ENCODE results near the gene EXOG.

Gene EXOG, protein sequence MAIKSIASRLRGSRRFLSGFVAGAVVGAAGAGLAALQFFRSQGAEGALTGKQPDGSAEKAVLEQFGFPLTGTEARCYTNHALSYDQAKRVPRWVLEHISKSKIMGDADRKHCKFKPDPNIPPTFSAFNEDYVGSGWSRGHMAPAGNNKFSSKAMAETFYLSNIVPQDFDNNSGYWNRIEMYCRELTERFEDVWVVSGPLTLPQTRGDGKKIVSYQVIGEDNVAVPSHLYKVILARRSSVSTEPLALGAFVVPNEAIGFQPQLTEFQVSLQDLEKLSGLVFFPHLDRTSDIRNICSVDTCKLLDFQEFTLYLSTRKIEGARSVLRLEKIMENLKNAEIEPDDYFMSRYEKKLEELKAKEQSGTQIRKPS

DNA sequence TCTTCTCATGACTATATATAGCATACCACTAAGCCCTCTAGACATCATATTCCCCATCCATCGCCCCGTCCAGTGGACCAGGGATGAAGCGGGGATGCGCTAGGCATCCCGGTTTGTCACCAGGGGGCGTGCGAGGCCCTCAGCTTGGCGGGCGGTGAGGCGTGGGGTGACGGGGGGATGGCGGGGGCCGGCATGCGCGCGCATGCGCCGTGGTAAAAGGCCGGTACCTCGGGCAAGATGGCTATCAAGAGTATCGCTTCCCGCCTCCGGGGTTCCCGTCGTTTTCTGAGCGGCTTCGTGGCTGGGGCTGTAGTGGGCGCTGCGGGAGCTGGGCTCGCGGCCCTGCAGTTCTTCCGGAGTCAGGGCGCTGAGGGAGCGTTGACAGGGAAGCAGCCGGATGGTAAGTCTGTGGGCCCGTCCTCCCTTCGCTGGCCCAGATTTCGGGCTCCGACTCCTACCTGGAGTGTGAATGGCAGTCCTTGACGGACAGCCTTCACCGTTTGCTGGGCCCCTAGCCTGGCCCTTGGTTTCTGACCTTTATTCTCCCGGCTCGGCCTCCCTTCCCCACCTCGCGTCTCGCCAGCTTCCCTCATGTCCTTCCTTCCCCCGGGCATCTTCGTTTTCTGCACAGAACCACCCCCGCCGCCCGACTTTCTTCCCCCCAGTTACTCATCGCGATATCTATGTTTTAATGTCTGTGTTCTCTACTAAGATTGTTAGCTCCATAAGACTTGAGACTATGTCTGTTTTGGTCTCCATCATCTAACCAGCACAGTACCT is at the start of gene EXOG:
TSS of gene EXOG (plus strand) at position 210 of the 780 bp plus-strand sequence. CDS start at position 238, 28 bp downstream.
- peak; percentile 95 to 96 for DNase-seq

DNA sequence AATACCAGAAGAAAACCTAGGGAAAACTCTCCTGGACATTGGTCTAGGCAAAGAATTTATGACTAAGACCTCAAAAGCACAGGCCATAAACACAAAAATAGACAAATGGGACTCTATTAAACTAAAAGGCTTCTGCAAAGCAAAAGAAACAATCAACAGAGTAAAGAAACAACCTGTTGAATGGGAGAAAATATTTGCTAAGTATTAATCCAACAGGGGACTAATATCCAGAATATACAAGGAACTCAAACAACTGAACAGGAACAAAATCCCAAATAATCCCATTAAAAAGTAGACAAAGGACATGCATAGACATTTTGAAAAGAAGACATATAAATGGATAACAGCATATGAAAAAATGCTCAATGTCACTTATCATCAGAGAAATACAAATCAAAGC is 49.3 kb upstream of the EXOG start:
- no peak for DNase-seq

DNA sequence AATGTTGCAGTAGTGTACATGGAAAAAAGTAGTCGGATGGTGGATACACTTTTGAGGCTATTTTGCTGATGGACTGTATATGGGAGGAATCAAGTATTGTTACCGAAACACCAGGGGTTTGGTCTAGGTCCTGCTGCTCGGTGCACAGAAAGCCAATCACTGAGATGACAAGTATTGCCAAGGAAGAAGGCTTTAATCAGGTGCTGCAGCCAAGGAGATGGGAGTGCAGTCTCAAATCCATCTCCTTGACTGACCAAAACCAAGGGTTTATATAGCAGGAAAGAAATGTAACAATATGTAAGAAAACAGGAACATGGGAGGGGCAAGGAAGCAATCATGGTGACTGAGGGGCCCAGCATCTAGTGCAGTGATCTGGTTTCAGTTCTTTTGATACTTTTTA is 45.3 kb upstream of the EXOG start:
- no peak for DNase-seq

DNA sequence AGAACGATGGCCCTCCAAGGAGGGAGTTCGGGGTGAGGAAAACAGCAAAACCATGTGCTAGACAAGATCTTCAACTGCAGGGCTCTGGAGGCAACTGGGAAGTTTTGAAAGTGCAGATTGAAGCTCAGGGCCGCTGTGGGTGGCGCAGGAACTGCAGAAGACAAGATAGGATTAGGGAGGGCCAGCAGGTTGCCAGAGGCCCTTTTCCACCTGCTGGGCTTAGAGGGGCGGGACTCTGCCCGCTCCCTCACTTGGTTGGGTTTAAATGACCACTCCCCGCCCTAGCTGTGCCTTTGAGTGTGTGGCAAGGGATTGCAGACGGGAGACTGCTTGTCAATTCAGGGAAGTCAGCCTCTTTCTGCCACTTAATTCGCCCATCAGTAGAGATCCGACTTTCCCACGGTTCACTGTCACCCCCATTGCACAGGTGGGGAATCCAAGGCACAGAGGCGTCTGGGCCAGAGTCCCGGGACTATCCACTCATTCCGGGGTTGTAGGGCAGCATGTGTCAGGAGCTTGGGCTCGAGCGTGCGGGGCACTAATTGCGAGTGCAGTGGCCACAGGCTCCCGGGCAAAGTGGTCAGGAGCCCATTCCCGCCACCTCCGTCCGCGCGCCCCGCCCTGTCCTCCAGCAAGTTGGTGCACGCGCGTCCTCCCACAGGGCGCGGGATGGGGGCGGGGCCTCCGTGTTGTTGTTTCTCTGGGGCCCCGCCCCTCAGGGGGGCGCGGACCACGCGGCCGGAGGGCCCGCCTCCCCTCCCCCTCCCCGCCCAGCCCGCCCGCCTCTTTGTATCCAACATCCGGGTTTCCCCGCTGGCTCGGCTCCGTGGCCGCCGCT is 42.8 kb upstream of the EXOG start, which contains the start of gene ACVR2B:
TSS of gene ACVR2B (plus strand) at position 816 of the 838 bp plus-strand sequence. CDS start 433 bp downstream, outside the sequence.
- peak; percentile 69 to 76 for DNase-seq

DNA sequence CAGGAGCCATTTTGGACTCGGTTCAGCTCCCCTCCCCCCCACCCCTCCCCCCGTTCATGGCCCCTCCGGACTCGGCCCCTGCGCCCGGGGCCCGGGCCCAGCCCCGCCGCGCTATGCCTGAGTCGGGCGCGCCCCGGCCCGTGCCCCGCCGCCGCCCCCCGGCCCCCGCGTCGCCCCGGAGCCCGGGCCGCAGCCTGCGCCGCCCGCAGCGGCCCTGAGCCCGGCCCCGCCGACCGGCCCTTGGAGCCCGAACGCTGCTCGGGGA is 42.3 kb upstream of the EXOG start:
- DNase-seq: no peak

DNA sequence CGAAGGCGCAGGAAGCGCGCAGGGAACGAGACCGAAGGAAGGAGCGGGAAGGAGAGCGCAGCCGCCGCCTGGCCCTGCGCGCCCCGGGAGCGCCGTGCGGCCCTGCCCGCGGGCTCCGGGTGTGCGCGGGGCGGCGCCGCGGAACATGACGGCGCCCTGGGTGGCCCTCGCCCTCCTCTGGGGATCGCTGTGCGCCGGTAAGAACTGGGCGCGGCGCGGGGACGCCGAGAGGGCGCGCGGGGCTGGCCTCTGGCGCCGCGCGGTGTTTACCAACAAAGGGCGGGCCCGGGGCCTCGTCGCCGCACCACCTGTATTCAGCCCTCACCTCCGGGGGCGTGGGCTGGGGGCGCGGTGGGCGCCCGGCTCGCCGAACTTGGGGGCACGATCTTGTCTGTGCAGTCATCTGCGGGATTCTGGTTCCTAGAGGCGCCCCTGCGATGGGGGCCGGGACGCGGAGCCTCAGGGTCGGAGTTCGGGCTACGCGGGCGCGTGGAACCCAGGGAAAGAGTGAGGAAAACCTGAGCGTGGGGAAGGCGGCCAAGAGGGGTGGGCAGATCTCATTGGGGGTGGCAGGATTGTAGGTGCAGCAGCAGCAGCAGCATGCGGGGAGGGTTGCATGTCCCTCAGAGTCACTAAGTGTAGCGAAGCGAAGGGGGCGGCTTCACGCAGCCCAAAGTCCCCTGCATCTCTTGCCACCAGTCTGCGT is 41.8 kb upstream of the EXOG start:
- DNase-seq: peak in 1 of 2 donors; percentile 37

DNA sequence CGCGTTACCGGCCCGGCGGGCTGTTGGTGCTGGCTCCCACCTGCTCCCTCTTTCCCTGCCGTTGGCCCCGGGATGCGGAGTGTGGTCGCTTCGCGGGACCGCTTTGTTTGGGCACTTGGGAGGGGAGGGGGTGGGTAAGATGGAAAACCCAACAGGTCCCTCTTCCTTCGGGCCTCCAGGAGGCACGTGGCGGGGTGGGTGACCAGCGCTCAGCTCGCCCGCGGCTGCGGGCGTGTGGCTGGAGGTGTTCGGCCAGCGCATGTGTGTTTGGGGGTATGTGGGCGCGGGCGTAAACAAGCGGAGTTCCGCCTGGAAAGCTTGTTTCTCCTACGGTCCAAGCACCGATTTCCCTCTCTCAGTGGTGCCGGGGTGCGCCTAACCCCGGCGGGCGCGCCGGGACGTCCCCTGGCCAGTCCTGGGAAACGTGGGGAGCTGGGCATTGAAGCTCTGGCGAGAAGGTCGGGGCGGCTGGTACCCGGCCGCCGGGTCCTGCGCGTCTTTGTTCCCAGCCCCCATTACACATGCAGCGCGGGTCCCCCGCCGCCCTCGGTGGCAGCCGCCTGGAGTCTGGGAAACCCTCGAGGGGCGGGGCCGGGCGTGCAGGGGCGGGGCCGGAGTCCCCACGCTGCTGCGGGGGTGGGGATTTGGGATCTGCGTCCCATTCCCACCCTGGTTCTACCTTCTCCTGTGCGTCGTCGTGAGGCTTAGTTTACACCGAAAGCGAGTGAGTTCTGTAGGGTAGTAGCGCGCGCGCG is 41.1 kb upstream of the EXOG start:
- peak in 1 of 2 donors; percentile 35 for DNase-seq

DNA sequence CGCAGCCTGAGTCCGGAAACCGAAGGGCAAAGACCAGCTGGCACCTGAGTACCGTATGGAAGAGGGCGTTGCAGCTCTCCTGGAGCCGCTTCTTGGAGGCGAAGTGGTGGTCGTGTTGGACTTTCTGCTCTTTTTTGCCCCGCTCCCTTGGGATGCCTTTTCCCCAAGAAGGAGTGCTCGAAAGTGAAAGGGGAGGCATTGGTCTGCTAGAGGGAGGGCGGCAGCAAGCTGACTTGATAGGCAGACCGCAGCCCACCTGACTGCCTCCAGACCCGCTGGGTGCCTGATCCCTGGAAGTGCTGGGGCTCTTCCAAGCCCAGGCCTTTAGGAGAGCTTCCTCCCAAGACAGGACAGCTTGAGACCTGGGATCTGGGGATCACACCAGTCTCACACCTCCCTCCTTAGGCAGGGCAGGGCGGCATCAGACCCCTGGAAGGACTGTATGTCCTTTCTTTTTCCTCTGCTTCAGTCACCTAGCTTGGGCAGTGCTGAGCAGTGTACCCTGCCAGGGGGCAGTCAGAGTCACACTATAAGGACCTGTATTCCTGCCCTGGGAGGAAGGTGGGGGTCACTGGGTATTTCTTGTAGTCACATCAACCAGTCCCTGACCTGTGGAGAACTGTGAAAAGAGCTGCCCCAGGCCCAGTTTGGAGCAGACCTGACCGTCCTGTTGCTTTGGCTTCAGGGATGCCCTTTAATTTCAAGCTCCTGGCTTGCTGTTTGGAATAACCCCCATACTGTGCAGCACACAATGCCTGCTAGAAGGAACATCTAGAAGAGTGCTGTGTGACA is 40.3 kb upstream of the EXOG start:
- no peak for DNase-seq

DNA sequence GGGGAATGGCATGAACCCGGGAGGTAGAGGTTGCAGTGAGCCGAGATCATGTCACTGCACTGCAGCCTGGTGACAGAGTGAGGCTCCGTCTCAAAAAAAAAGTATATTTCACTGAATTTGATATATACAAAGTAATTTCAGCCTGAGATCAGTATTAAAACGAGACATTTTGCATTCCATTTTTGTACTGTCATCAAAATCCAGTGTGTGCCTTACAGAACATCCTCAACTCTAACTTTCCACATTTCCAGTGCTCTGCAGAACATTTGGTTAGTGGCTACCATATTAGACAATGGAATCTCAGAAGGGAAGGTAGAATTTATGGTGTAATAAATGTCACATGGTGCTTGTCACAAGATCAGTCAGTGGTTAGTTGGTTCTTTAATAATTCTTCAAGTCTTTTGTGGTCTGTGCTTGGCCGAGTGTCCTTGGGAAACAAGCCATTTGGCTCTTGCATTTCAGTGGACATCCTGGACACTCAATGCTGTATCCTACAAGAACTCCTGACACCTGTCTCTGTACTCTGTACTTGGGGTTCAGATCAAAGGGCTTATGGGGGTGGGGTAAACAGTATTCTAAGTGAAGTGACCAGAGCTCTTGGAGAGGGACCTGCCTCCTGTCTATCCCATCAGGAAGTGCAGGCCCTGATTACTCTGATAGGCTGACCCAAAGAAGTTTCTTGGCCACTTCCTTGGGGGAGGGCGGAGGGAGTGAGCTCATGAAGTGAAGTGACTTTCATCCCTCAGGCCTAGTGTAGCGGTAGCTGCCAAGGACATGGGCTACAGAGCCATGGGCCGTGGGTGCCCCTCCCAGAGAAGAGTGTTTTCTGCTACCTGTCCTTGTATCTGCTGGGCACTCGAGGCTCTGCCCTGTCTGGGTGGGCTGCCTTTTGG is 38.8 kb upstream of the EXOG start:
- no peak for DNase-seq

DNA sequence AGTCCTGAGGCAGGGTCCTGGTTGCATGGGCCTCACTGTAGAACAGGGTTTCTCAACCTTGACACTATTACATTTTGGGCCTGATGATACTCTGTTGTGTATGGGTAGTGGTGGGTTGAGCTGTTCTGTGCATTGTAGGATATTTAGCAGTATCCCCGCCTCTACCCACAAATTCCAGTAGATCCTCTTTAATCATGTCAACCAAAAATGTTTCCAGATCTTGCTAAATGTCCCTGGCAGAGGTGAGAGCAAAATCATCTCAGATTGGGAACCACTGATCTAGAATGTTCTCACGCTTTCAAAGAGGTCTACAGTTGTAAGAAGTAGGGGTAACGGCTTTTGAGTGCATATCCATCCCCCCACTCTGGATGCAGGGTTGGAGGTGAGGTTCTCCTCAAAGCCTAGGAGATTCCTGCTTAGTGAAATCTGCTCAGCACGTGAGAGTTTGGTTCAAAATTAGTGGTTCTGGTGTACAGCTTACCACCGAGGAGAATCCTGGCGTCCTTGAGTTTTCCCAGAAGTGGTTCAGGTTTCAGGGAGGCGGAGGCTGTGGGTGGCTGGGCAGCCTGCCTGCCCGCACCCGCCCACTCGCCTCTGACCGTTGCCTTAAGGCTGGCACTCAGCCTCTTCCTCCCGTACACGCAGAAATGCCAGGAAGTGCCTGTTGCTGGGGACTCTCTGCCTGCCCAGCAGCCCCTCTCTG is 37.2 kb upstream of the EXOG start:
- DNase-seq: no peak

DNA sequence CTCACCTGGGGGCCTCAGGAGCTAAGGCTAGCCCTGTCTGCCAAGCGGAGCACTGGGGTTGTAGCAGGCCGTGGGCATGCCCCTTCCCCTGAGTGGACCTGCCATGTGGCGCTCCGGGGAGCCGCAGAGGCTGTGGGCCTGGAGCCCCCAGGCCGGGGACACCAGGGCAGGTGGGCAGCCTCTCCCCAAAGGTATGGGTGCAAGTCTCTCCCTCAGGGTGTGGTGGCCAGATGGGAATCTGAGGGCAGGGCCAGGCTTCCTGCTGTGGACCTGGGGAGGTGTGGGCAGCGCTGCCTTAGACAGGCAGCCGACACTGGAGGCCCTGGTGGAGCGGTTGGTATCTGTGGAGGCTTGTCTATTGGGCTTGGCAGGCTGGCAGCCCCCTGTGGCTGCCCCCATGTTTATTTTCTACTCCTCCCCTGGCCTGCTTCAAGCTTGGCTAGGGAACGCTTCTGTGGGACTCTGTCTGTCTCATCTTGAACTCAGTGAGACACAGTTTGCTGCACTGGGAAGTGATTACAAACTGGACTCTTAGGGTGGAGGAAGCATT is 36.6 kb upstream of the EXOG start:
- DNase-seq: no peak

DNA sequence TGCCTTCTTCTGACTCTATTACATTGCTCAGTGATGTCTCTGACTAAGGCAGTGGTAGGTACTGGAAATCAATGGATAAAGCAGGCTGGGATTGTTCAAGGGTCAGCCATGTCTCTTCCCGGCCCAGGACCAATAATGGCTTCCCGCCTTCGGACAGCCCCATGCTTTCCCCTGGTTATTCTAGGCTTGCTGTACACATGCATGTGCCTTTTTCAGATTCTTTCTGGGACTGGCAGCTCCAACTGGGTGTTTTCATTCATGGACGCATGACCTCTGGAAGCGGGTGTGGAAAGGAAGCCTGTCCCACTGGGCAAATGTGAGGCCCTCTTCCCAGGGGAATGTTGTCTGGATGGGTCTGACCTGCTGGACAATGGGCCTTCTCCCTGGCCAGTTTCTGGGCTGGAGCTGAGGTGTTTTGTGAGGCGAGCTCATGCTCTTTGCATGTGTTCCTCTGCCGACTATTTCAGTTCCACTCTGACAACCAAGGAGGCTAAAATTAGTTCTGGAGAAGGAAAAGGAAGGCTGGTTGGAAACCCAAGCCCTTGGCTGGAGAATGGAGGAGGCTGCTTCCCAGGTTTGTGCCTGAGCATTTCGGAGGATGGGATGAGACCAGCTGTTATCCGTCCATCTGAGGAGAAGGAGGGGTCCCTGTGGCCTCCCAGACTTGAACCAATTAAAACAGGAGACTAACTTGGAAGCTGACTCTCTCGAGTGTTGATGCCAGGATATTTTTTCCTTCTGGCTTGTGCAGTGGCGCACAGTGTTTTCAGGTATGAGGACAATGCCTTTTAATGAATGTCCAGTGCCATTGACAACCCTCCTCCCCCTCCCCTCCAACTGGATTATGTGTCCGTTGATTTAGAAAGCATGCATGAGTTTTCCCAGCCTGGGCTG is 35.5 kb upstream of the EXOG start:
- DNase-seq: no peak

DNA sequence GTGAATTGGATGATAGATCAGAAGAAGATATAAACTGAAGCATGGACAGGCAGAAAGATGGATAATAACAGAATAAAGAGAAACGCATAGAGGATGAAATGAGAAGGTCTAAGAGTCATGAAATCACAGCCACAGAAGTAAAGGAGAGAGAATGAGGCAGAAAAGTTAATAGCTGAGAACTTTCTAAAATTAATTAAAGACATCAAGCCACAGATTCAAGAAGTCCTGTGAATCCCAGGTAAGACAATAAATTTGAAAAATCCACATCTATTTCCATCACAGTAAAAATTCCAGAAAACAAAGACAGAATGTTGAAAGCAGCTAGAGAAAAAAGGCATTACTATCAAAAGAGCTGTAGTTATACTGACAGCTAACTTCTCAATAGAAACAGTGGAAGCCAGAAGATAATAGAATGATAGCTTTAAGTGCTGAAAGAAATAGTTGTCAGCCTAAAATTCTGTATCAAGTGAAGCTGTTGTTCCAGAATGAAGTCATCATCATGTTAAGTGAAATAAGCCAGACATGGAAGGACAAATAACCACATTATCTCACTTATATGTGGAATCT is 30.5 kb upstream of the EXOG start:
- no peak for DNase-seq

DNA sequence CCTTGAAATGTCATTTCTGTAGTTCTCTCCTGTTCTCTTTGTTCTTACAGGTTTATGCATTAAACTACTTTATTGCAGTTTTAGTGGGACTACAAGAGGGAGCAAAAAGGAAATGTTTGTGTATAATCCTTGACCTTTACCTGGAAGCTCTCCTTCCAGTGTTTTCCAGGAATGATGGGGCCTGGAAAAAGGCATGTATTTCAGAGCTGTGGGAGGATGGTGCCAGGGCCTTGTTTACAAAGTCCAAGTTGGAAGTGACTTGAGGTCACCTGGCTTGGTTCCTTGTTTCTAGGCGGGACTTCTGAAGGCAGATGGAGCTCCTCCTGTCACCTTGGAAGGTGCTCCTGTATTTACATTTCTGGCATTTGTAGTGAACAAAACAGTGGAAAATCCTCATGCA is 27.4 kb upstream of the EXOG start:
- no peak for DNase-seq

DNA sequence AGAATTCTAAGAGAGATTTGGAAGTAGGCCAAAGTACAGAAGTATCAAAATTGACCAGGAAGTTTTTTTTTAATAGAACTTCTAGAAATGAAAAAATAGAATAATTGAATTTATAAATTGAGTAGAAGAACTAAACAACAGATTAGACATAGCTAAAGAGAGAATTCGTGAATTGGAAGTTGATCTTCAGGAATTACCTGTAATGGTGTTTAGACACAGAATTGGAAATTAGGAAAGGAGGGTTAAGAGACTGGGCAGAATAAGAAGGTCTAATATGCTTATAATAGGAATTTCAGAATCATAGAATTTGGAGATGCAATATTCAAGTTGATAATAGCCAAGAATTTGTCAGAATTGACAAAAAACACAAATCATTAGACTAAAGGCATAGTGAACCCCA is 26.3 kb upstream of the EXOG start:
- no peak for DNase-seq

DNA sequence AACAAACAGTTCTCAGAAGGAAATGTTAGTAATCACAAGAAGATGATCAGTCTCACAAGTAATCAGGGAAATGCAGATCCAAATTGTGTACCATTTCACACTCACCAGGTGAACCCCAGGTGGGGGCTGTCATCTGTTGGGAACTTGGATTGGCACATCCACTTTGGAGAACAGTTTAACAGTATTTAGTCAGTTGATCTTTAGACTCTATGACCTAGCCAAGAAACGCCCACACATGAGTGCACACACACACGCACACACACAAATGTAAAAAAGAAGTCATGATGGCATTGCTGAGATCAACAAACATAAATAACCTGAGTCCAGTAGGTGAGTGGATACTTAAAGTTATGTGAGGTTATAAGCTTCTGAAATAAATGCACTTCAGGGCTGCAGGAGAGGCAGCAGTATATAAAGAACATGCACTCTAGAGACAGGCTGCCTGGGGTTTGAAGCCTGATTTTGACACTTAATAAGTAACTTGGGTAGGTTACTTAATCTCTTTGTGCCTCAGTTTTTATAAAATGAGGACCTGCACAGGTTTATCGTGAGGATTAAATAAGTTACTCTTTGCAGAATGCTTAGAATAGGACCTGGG is 24.8 kb upstream of the EXOG start:
- DNase-seq: no peak

DNA sequence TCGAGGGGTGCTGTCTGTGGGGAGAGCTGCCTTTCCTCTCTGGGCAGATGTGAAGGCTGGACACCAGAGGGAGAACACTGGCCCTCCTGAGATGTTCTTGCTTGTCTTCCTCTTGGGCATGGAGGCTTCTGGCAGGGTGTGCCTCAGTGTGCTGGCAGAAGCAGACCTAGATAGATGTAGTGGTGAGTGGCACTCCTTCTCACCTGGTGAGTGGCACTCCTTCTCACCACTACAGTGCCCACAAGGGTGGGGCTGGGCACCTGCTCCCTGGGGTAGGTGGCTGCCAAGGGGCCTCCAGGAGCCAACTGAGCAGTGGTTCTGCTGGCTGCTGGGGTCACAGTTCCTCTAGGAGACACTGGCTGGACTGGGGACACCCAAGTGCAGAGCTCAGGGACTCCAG is 23.8 kb upstream of the EXOG start:
- DNase-seq: no peak

Data from CD4-positive, alpha-beta T cell treated with Interleukin-4 for 1 hour (primary cell).